Eye (tissue), 1 donor: ENCODE data around the gene UBE2R2.
A peak's percentile ranks its signal among the peaks of the same experiment; 100 is the strongest.
"Not testable (repeated sequence)": the region's sequence is repeated elsewhere in the genome, so short reads cannot be mapped to it uniquely, and the experiment has no call there.

Source experiments
- DNase-seq: peaks from one replicate; pipeline ENCODE4 v3.0.0-alpha.2; 2015

UBE2R2 gene

GRCh38 chr9:33799928-33800704, 16.8 kb upstream of the UBE2R2 start:
- no peak for DNase-seq

GRCh38 chr9:33800886-33801285, 16.1 kb upstream of the UBE2R2 start:
- no peak for DNase-seq

GRCh38 chr9:33801943-33802500, 14.9 kb upstream of the UBE2R2 start:
- DNase-seq: not testable (repeated sequence)

- not testable (repeated sequence) for DNase-seq
Observed at GRCh38 chr9:33804196-33804595, 12.8 kb upstream of the UBE2R2 start.

GRCh38 chr9:33807156-33807555, 9.8 kb upstream of the UBE2R2 start:
- not testable (repeated sequence) for DNase-seq

GRCh38 chr9:33808979-33809322, 8.0 kb upstream of the UBE2R2 start:
- DNase-seq: not testable (repeated sequence)

- DNase-seq: no peak
Observed at GRCh38 chr9:33809506-33809905, 7.5 kb upstream of the UBE2R2 start.

- DNase-seq: peak; percentile 77
Observed at GRCh38 chr9:33813712-33814641, 3.0 kb upstream of the UBE2R2 start.

GRCh38 chr9:33815781-33816180, 1.2 kb upstream of the UBE2R2 start:
- DNase-seq: no peak

- peak; percentile 88 for DNase-seq
Observed at GRCh38 chr9:33817327-33818166, 587 bp downstream of the UBE2R2 start.

- peak; percentile 69 for DNase-seq
Observed at GRCh38 chr9:33818167-33818846, 1.3 kb downstream of the UBE2R2 start.

- DNase-seq: no peak
Observed at GRCh38 chr9:33818847-33819500, 2.0 kb downstream of the UBE2R2 start.

GRCh38 chr9:33820231-33820745, 3.3 kb downstream of the UBE2R2 start:
- DNase-seq: no peak

GRCh38 chr9:33823801-33824200, 6.8 kb downstream of the UBE2R2 start:
- no peak for DNase-seq

- DNase-seq: not testable (repeated sequence)
Observed at GRCh38 chr9:33827285-33827684, 10.3 kb downstream of the UBE2R2 start.

GRCh38 chr9:33829641-33830230, 12.8 kb downstream of the UBE2R2 start:
- not testable (repeated sequence) for DNase-seq

GRCh38 chr9:33835625-33836260, 18.8 kb downstream of the UBE2R2 start:
- no peak for DNase-seq

- DNase-seq: not testable (repeated sequence)
Observed at GRCh38 chr9:33836261-33836660, 19.3 kb downstream of the UBE2R2 start.

- DNase-seq: no peak
Observed at GRCh38 chr9:33837138-33837537, 20.2 kb downstream of the UBE2R2 start.

- no peak for DNase-seq
Observed at GRCh38 chr9:33840381-33840780, 23.4 kb downstream of the UBE2R2 start.
